Measurements from ENCODE around the gene SEMA4G. TPM values are rescaled to one million over a fixed set of nuclear protein-coding genes. Genes with fewer than 3 reads are reported as not detected.

SEMA4G gene
- total RNA-seq, 1 experiment from 2014 or later = 8.5 TPM

DNA sequence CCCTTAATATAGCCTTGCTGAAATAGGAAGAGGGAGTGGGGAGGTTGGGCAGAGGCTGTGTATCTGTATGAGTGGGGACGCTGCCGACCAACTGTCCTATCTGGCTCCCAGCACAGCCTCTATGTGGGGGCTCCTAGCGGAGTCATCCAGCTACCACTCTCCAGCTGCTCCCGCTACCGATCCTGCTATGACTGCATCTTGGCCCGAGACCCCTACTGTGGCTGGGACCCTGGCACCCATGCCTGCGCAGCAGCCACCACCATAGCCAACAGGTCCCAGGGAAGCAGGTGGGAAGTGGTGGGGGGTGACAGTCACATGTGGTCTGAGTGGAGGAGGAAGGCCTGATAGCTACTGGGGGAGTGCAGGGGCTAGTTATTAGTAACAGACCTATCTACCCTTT is 11.4 kb downstream of the SEMA4G start:
- Histone ChIP-seq H3K4me2 (ENCODE audit: insufficient read depth, insufficient read length, low read length) (no peak overlapping the region), H4K8ac (replicated peaks; ENCODE audit: insufficient read length, low read depth, low read length) (no peak overlapping the region), H2AFZ (ENCODE audit: low read length) (no peak overlapping the region), H3K79me2 (ENCODE audit: insufficient read depth, low read length) (no peaks in the 10 kb centered on the region), H3K4me1 (ENCODE audit: insufficient read depth, low read length) (no peaks in the 10 kb centered on the region), H2AK5ac (ENCODE audit: insufficient read length, low read length) (no peak overlapping the region), H2BK12ac (ENCODE audit: insufficient read length, low read depth, low read length) (no peak overlapping the region), H3K56ac (ENCODE audit: insufficient read length, low read depth, low read length) (no peak overlapping the region), H3K23ac (ENCODE audit: insufficient read length, low read depth, low read length) (no peak overlapping the region), H4K91ac (ENCODE audit: insufficient read length, low read depth, low read length) (no peak overlapping the region), H3K27me3 (ENCODE audit: insufficient read depth, low read length) (no peaks in the 10 kb centered on the region), H3T11ph (ENCODE audit: low read length) (no peak overlapping the region), H2BK15ac (ENCODE audit: low read depth, low read length) (no peak overlapping the region), H3K14ac (ENCODE audit: insufficient read depth, low read length) (no peak overlapping the region), H2BK120ac (ENCODE audit: low read depth, low read length, poor library complexity, severe bottlenecking) (no peak overlapping the region), H3K79me1 (ENCODE audit: insufficient read depth, low read depth, low read length, poor library complexity, severe bottlenecking) (no peaks in the 10 kb centered on the region), H3K23me2 (ENCODE audit: insufficient read length, low read depth, low read length, poor library complexity, severe bottlenecking) (no peaks in the 10 kb centered on the region), H3K18ac (ENCODE audit: insufficient read length, low read depth, low read length) (no peak overlapping the region), H2BK20ac (ENCODE audit: low read depth, low read length, poor library complexity, severe bottlenecking) (no peak overlapping the region), H3K9ac (ENCODE audit: extremely low read depth, insufficient read length, low read length) (no peak overlapping the region), H3K4ac (ENCODE audit: low read depth, low read length) (no peak overlapping the region), H2BK5ac (ENCODE audit: insufficient read length, low read length) (no peak overlapping the region), H3K27ac (ENCODE audit: insufficient read length, low read depth, low read length) (no peak overlapping the region), H3K9me3 (ENCODE audit: control insufficient read depth, low read depth, low read length) (no peaks in the 10 kb centered on the region), H4K5ac (ENCODE audit: insufficient read length, low read depth, low read length) (no peak overlapping the region), H4K20me1 (ENCODE audit: control insufficient read depth, insufficient read depth, insufficient read length) (no peaks in the 10 kb centered on the region)
- no peaks in the 10 kb centered on the region; a peak in 1 of 5 replicates for H3K9me3 Mint-ChIP-seq
- H3K27ac Mint-ChIP-seq = no peak overlapping the region
- peaks cover 3 to 27% (median 21%) of the 10 kb centered on the region in 3 experiments; a peak in 5 of 7 replicates for H3K36me3 Mint-ChIP-seq (ENCODE audit: insufficient read depth in 1 of 3, low read depth in 3 of 3)
- H3K4me3 Mint-ChIP-seq = no peak overlapping the region
- no peak for DNase-seq
- H3K4me1 Mint-ChIP-seq = no peaks in the 10 kb centered on the region
- TF ChIP-seq, protein P1, sequence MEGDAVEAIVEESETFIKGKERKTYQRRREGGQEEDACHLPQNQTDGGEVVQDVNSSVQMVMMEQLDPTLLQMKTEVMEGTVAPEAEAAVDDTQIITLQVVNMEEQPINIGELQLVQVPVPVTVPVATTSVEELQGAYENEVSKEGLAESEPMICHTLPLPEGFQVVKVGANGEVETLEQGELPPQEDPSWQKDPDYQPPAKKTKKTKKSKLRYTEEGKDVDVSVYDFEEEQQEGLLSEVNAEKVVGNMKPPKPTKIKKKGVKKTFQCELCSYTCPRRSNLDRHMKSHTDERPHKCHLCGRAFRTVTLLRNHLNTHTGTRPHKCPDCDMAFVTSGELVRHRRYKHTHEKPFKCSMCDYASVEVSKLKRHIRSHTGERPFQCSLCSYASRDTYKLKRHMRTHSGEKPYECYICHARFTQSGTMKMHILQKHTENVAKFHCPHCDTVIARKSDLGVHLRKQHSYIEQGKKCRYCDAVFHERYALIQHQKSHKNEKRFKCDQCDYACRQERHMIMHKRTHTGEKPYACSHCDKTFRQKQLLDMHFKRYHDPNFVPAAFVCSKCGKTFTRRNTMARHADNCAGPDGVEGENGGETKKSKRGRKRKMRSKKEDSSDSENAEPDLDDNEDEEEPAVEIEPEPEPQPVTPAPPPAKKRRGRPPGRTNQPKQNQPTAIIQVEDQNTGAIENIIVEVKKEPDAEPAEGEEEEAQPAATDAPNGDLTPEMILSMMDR (conservative IDR thresholded peaks at IDR 0.05) = no peak
- no CpG with 5 or more reads among the region's 7 CpGs for WGBS (ENCODE audit: extremely low coverage, insufficient read length, low lambda C conversion rate)
- no peaks in the 10 kb centered on the region; the same call in 1 of the 2 replicates for H3K27me3 Mint-ChIP-seq (ENCODE audit: low read depth)
